Medulla oblongata (tissue), 1 donor: ENCODE measurements around the gene LRRC8D.

ENCODE experiments used
- DNase-seq: peaks from one replicate; pipeline ENCODE4 v3.0.0-alpha.2; 2015; ENCODE audit errors: extremely low spot score

Gene LRRC8D

DNA sequence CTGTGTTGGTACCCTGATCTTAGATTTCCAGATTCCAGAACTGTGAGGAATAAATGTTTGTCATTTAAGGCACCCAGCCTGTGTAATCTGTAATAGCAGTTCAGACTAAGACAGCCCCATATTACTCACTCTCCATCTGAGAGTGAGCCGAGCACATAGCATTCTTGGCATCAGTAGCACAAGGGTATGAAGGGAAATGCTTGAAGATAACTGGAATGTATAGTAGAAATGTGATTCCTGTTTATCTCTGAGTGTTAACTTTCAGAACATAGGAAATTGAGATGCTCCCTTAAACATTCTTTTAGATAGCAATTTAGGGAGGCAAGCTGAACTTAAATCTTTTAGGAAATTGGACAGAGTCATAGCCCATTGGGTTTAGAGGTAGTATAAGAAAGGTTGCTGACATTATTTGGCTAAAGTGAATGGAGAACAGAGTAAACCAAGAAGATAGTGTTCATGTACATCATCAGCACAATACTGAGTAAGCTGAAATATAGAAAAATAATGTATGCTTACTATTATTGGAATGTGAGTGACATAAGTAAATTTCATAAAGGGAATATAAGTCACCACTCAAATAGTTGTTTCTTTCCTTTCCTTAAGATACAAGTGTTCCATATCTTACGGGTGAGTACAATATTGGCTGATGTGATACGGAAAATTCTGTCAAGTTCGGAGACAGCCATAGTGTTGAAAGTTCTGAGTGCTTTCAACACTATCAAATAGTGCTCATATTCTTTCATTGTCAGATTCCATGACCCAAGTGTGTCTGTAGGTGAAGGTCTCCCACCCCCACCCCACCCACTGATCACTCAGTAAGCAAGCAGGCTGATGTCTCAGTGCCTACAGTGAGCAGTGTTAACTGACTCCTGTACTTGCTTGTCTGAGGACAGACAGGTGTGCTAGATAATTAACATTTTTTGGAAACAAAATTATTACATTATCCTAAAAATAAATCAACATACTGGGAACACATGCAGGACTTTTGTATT lies 73.7 kb downstream of the LRRC8D start:
- no peak for DNase-seq

DNA sequence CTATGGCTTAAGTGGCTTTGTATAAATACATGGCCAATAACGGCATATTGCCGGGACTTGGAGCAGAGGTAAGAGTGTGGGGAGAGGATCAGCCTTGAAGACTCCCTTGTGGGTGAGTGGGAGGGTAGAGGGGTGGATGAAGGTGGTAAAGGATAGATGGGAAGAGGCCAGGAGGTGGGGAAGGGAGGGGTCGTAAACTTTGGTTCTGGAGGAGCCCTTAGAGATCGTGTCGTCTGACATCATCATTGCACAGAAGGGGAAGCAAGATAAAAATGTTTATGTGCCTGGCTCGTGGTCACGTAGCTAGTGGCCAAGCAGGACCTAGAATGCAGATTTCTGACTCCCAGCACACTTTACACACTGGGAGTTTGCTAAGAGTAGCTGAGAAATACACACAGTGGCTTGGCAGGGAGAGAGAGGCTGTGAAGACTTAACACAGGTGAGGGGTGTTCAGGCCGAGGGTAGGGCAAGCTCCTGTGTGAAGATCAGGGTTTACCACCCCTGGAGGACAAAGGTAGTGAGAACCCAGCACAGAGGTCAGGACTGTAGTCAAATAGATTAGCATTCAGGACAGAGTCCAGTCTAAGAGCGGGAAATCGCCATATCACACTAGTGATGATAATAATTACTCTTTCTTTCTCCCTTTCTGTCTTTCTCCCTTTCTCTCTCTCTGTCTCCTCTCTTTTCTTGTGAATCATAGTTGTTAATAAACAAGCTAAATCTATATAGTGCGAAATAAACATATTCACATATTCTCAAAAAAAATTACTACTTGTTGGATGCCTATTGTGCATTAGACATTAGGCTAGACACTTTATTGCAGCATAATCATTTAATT lies 75.5 kb downstream of the LRRC8D start:
- DNase-seq = no peak

GRCh38 chr1:89897347-89898133 lies 76.7 kb downstream of the LRRC8D start:
- DNase-seq = no peak

DNA sequence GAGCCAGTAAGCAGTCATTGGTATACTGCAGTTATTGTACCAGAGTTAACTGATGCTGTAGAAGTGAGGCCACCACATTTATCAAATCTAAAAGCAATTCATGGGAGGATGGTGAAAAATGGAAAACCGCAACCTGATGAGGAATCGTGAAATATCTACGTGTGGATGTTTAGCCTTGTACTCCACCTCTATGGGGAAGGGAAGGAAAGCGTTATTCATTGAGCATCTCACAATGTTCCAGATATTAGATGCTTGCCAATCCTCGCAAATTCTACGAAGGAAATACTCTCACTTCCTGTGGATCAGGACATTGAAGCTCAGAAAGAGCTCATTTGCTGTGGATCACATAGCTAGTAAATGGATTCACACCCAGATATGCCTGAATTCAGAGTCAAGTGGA lies 77.3 kb downstream of the LRRC8D start:
- no peak for DNase-seq

GRCh38 chr1:89898695-89899470 lies 78.1 kb downstream of the LRRC8D start:
- no peak for DNase-seq

DNA sequence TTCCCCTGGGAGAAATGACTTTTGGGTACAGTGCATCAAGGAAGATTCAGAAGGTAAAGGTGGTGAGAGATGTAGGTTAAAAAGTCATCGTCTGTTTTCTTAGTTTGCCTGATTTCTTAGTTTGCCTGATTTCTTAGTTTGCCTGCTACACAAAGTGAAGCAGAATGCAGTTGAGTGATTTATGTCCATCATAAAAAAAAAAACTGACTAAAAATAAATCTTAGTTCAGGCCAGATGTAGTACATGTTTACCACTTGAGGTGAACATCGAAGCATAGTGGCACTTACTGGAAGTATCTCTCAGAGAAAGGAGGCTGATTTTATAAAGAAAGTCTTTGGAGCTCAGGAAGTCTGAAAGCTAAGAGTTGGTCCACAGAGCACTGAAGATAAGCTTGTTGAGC lies 79.5 kb downstream of the LRRC8D start:
- DNase-seq = no peak

DNA sequence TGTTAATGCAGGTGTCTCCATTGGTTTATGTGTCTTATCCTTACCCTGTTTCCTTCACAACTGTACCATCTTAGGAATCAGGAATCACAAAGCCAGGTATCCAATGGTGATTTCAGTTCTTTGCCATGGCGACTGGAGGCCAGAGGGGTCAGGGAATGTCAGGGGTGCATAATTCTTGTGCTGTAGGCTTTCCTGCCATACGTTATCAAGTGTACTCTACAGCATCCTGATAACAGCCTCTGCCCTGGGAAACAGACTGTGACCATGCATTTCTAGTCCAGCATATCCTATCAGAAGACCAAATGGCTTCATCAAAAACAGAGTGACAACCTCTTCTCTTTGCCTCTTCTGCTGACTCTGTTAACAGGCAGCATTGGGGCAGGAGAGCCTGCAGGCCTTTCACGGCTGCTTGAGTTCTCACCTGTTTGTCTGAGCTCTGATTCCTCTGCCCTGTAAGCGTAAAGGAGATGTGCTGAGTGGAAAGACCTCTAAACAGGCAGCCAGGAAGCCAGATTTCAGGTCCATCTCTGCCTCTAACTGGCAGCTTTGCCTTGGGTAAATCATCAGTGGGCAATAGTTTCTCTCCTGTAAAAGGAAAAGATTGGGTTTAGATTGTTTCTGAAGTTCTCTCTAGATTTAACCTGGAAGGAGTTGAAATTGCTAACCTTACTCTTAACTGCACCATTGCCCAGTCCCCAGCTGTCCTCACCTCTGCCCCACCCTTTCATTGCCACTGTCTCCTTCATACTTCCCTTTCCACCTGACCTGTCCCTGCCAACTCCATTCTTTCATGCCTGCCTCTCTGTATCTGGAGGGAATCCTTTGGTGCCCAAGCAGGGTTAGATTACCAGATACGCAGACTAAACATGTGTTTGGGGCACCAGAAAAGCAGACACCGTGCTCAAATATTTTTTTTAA lies 80.2 kb downstream of the LRRC8D start:
- no peak for DNase-seq

DNA sequence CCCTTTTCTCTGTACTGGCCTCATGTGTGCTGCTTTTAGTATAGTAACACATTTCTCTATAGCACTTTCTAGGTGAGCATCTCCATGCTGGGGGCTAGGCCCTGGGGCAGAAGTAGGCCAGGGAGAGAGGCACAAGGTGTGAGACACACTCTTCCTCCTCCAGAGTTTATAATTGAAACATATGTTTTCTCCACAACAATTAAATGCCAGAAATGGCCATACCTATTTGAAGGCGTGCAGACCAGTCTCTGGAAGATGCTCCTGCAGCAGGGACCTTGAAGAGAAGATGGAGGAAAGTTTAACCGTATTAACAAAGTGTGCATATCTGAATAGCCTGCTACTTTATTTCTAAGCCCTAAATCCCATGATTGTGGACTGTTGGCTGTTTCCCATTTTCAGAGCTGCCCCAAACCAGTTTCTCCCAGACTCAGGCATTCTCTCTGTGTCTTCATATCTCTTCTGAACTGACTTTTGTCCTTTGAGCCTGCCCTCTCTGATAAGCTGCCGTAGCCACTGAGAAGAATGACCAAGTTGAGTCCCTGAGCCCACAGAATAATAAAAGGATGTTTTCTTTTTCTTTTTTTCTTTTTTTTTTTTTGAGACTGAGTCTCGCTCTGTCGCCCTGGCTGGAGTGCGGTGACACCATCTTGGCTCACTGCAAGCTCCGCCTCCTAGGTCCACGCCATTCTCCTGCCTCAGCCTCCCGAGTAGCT lies 81.3 kb downstream of the LRRC8D start:
- no peak for DNase-seq

GRCh38 chr1:89903550-89903949 lies 82.7 kb downstream of the LRRC8D start:
- no peak for DNase-seq

DNA sequence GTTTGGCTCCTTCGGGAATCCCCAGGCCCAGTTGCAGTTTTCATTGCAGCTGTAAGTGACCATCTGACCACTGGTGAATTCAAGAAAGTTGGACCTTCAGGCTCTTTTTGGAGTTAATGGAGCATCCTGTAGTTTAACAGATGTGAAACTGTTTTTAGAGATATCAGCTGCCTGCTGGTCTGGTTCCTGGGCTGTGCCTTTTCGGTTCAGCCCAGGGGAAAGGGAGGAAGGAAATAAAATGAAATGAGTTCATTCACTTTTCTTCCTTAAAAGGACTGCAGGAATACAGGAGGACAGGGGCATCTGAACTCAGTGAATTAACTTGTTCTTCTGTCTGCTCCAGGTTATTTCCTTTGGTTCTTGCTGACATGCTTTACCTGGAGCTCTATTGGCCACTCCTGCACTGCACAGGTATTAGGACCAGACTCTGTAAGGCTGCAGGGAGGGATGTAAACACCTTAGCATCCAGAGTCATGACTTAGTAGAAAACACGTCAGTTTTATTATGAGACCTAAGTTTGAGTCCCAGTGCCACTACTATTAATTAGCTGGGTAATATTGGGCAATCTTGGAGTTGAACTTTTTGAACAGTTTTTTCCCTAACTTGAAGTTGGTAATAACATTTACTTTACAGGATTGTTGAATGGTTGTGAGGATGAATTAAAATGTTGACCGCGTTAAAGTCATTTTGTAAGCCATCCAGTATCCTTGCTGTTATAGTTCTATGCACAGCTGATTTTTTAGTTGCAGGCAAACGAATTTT lies 83.6 kb downstream of the LRRC8D start:
- DNase-seq = no peak

GRCh38 chr1:89905395-89906058 lies 84.7 kb downstream of the LRRC8D start:
- DNase-seq = no peak

DNA sequence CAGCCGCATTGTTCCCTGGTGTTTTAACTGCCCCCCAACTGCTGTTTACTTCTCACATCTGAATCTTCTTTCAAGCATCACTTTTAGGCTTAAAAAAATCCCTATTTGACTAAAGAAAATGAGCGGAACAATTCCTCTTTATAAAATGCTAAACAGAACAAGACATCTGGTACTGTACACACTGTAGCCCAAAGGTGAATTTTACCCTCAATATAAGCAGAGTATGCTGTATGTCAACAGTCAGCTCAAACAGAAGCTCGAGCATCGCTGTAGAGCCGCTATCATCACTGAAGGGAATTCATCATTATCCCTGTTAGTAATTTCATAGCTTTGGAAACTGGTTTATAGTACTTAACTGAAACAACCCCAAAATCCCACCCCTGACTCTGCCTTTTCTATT lies 85.3 kb downstream of the LRRC8D start:
- DNase-seq = no peak

DNA sequence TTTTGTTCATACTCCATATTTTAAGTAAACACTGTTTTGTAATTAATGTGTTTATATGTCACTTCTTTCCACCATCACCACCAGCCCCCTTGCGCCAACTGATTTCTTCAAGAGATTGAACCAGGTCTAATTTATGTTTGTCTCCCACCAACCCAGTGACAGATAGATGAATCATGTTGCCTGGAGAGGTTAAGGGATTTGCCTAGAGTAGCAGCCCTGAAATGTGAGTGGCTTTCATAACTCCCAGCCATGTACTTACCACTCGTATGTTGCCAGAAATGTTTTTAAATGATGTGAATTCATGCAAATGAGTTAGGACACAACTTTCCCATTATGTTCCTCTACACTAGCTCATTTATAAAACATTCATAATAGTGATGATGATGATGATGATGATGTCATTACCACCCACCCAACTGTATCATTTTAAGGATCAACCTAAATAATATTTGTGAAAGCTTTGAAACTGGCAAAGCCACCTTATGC lies 86.9 kb downstream of the LRRC8D start:
- no peak for DNase-seq

- no peak for DNase-seq
These were observed 87.4 kb downstream of the LRRC8D start for GRCh38 chr1:89908273-89908671.

DNA sequence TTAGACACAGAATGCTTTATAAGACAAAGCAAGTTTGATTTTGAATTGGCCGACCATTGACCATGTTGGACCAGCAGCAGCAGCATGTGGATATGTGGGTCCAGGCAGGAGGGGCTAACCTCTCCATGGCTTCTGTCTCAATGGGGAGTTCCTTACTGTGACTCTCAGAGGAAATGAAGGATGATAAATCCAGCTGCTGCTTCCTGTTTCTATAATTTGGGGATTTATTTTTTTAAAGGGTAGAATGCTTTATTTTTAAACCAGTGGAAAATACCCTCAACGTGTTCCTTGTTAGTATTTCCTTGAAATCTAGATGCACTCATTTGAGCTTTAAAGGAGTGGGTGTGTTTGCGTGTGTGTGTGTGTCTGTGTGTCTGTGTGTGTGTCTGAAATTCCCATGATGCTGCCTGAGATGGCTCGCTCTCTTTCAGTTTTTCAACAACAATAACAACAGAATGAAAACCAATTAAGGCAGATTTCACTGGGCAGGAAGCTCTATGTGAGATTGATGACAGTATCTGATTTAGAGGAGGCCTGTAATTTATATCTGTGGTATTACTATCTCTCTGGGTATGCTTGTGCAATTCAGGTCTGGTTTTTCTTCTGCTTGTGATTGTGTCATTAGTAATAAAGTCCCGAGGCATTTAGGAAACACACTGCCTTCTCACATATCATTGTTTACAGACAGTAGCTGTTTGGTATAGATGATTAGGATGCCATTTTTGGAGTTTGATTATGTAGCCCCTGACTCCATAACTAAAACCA lies 88.0 kb downstream of the LRRC8D start:
- DNase-seq = no peak

DNA sequence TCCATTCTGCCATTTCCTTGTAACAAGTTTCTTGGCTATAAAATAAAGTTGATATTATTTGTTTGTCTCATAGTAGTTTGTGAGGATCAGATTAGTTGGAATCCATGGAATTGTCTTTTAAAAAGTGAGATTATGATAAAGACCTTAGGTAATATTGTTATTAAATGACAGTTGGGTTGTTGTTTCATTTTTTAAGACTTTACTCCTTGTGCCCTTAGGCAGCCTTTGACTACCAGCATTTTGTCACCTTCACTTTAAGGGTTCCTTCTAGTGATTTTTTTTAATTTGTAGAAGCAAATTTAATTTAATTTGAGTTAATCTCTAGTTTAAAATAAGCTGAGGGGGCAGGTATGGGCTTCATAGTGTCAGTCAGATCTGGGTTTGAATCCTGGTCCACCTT lies 89.4 kb downstream of the LRRC8D start:
- DNase-seq = no peak

DNA sequence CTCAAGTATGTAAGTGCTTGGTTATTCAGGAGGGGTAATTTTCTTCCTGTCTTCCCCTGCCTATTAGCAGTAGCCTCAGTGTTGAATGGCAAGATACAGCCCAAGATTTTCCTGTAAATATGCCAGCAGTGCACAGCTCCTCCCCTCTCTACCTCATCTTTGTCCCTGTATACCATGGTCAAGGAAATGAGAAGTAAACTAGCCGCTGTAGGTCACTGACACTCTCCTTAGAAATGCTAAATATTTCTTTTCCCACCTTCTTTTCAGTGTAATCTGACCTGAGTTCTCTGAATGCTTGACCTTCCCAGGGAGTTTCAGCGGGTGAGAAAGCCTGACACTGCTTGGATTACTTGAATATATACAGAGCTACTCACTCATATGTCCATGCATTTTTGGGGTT lies 89.9 kb downstream of the LRRC8D start:
- DNase-seq = no peak
